Occipital lobe (tissue), 2 donors: ENCODE data around the gene P3H3. TPM values are rescaled to one million over a fixed set of nuclear protein-coding genes. Genes with fewer than 3 reads are reported as not detected.
"Not testable (repeated sequence)": the region's sequence is repeated elsewhere in the genome, so short reads cannot be mapped to it uniquely, and the experiment has no call there.

Experiments used
- DNase-seq: peaks from one replicate; lab custom pipeline; 2025; lab: John Stamatoyannopoulos, UW
- total RNA-seq: library from RNA; depleted of rRNA; stranded (reverse); fragments of >200 nt; gene quantifications from one replicate; pipeline ENCODE4 v1.2.3, GENCODE V29; 2014

P3H3 gene
- total RNA-seq, 1 donor from 2014 or later, result 11.2 TPM

DNA sequence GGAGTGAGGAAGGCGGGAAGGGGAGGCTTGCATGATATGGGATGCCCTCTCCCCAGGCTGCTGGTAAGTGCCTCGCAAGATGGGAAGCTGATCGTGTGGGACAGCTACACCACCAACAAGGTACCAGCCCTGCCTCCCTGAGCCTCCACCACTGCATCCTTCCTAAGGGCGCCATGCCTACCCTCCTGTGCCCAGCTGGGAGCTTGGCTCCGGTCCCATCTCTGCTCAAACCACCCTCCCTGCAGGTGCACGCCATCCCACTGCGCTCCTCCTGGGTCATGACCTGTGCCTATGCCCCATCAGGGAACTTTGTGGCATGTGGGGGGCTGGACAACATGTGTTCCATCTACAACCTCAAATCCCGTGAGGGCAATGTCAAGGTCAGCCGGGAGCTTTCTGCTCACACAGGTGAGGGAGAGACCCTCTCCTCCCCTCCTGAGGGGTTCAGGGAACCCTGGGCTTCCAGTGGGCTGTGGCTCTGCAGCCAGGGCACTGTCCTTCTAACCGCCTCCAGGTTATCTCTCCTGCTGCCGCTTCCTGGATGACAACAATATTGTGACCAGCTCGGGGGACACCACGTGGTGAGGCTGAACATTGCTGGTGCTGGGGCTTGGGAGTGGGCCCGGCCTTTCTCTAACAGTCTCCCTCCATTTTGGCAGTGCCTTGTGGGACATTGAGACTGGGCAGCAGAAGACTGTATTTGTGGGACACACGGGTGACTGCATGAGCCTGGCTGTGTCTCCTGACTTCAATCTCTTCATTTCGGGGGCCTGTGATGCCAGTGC, 15.1 kb downstream of the P3H3 start:
- DNase-seq, result no peak

GRCh38 chr12:6845395-6845794, 17.2 kb downstream of the P3H3 start:
- no peak for DNase-seq

- no peak for DNase-seq
Observed at GRCh38 chr12:6846316-6846869, 18.2 kb downstream of the P3H3 start.

GRCh38 chr12:6847676-6848075, 19.5 kb downstream of the P3H3 start:
- no peak for DNase-seq

GRCh38 chr12:6849427-6849826, 21.2 kb downstream of the P3H3 start:
- no peak for DNase-seq

DNA sequence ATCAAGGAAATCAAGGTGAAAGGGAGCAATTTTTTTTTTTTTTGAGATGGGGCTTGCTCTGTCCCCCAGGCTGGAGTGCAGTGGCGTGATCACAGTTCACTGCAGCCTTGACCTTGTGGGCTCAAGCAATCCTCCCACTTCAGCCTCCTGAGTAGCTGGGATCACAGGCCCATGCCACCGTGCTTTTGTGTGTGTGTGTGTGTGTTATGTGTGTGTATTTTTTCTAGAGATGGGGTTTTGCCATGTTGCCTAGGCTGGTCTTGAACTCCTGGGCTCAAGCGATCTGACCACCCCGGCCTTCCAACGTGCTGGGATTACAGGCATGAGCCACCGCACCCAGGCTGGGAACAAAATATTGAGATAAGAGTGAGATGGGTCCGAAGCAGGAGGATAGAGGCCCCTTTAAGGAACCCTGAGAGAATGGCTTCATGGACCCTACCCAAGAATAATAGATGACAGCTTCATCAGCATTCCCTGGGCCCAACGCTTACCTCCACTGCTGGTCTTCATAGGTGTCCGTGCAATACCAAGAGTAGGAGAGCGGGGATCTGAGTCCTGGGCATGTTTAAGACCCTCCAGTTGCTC, 21.9 kb downstream of the P3H3 start:
- no peak for DNase-seq

DNA sequence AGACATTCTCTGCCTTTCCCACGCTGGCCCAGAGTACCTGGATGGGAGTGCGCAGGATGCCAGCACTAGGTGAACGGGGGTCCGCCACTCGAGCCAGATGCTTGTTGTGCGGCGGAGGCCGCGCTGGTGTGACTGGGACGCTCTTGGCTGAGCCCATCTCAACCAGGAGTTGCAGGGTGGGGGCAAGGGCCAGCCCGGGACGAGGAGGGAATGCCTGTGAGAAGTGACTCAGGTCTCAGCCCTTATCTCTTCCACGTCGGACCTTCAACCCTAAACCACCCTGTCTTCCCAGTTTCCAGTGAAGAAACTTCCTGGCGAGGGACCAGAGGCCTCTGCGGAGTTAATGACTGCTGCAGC, 22.6 kb downstream of the P3H3 start:
- DNase-seq, result no peak

GRCh38 chr12:6851153-6851920, 23.1 kb downstream of the P3H3 start, which contains the start of gene CDCA3:
Gene CDCA3, minus strand, starts transcription at chr12:6851286. Its CDS starts 334 bp downstream, at chr12:6850952.
- DNase-seq, result peak; percentile 93

DNA sequence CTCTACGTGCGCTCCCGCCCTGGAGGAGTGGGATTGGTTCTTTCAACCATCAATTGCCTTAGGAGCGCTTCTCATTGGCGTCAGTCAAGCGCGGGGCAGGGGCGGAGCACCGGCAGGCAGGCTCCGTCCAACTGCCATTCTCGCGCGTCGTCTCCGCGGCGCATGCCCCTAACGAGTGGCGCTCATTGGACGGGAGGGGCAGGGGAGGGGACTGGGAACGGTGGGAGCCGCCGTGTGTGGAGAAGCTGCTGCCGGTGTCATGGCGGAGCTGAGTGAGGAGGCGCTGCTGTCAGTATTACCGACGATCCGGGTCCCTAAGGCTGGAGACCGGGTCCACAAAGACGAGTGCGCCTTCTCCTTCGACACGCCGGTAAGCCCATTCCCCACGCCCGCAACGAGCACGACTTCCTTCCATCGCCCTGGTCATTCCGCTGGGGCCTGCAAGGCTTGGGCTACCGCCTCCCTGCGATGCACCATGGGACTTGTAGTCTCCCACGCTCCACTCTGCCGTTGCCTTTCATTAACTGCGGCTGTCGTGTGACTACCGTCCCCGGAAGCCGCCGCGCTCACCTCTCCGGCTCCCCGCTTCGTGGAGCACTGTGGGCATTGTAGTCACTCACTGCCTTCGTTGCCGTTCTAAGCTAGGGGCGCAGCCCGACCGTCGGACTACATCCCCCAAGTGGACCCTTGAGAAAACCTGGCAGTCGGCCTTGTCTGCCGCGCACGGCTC, 23.9 kb downstream of the P3H3 start, which contains the start of gene USP5:
Gene USP5, plus strand, starts transcription at position 230 of the 730 bp plus-strand sequence. Its CDS starts 30 bp downstream, at position 260.
- peak; percentile 100 for DNase-seq

- peak; percentile 50 for DNase-seq
Observed at GRCh38 chr12:6852651-6853354, 24.6 kb downstream of the P3H3 start.

- no peak for DNase-seq
Observed at GRCh38 chr12:6853626-6854025, 25.4 kb downstream of the P3H3 start.

GRCh38 chr12:6854036-6854435, 25.8 kb downstream of the P3H3 start:
- DNase-seq, result no peak

GRCh38 chr12:6855322-6855721, 27.1 kb downstream of the P3H3 start:
- DNase-seq, result no peak

DNA sequence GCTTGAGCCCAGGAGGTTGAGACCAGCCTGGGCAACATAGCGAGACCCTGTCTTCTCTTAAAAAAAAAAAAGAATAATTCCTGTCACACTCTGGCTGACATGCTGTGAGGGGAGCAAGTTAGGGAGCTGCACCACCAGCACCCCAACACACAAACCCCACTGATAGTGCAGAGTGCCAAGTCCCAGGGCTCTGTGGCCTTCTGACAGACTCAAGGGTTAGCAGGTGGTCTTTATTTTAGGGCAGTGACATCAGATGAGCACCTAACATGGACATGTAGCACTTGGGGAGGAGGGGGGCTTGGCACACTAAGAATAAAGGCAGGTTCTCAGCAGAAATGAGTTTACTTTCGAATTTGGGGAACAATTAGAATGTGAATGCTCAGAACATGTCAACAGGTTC, 30.6 kb downstream of the P3H3 start:
- DNase-seq, result no peak

- no peak for DNase-seq
Observed at GRCh38 chr12:6860116-6860515, 31.9 kb downstream of the P3H3 start.

DNA sequence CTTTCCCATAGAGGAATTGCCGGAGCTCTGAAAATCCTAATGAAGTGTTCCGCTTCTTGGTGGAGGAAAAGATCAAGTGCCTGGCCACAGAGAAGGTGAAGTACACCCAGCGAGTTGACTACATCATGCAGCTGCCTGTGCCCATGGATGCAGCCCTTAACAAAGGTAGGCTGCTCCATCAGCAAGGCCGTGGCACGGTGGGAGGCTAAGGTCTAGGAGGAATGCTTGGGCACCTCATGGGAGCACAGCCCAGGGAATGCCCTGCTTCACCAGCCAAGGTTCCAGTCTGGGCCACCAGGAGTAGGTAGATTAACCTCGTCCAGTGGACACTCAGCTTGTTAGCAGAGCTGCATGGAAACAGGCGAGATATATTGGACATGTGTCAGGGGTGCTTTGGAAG, 32.7 kb downstream of the P3H3 start:
- DNase-seq, result no peak

- no peak for DNase-seq
Observed at GRCh38 chr12:6861391-6861790, 33.2 kb downstream of the P3H3 start.

DNA sequence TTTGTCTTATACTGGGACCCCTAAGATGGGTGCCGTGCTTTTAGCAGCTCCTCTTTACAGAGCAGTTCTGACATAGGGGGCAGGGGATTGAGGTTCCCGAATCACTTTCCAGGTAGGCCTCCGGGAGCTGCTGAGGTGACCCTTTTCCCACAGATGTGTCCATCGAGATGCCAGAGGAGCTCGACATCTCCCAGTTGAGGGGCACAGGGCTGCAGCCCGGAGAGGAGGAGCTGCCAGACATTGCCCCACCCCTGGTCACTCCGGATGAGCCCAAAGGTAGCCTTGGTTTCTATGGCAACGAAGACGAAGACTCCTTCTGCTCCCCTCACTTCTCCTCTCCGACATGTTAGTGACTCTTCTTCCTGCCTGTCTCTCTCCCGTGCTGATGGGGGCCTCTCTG, 34.8 kb downstream of the P3H3 start:
- DNase-seq, result no peak

- no peak for DNase-seq
Observed at GRCh38 chr12:6863586-6864321, 35.5 kb downstream of the P3H3 start.

DNA sequence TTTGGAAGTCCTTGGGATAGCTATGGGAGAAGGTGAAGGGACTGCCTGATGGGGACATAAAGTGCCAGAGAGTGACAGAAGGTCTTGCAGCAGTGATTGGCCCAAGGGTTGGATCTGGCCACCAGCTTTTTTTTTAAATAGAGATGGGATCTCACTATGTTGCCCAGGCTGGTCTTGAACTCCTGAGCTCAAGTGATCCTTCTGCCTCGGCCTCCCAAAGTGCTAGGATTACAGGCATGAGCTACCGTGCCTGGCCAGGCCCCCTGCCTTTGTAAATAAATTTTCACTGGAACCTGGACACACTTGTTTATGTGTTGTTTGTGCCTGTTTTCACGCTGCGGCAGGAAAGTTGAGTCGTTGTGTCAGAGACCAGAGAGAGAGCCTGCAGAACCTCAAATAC, 37.1 kb downstream of the P3H3 start:
- not testable (repeated sequence) for DNase-seq
